AG20443 (cell line): ENCODE results near the gene ERCC3.

Experiments used
- DNase-seq: peaks from one replicate; pipeline ENCODE4 v3.0.0; 2012; ENCODE audit warnings: low spot score, mixed read lengths

ERCC3 gene

GRCh38 chr2:127293748-127294562 lies at the start of gene ERCC3:
Gene ERCC3 (minus strand): TSS chr2:127294144. CDS start chr2:127294081, 63 bp downstream.
- peak; percentile 95 for DNase-seq

- no peak for DNase-seq
These were observed 49.3 kb upstream of the ERCC3 start for GRCh38 chr2:127343277-127343676.

- no peak for DNase-seq
These were observed 48.2 kb upstream of the ERCC3 start for GRCh38 chr2:127342101-127342500.

DNA sequence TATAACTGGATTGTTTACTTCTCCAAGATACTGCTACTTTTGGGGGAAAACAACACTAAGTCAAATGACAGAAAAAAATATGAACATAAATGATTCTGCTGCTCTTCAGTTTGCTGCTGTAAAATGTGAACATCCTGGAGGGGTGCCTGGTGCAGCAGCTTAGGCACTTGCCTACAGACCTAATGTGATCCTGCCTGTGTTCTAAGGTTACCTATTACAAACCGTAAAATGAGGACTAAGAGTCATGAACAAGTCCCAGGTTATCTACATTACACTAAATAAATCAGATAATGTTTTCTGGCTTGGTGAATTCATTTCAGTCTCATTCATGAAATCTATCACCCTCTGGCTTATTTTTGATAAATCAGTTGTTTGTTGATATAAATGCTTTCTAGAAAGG lies 38.4 kb upstream of the ERCC3 start:
- no peak for DNase-seq

- no peak for DNase-seq
These were observed 36.8 kb upstream of the ERCC3 start for GRCh38 chr2:127330753-127331152.

DNA sequence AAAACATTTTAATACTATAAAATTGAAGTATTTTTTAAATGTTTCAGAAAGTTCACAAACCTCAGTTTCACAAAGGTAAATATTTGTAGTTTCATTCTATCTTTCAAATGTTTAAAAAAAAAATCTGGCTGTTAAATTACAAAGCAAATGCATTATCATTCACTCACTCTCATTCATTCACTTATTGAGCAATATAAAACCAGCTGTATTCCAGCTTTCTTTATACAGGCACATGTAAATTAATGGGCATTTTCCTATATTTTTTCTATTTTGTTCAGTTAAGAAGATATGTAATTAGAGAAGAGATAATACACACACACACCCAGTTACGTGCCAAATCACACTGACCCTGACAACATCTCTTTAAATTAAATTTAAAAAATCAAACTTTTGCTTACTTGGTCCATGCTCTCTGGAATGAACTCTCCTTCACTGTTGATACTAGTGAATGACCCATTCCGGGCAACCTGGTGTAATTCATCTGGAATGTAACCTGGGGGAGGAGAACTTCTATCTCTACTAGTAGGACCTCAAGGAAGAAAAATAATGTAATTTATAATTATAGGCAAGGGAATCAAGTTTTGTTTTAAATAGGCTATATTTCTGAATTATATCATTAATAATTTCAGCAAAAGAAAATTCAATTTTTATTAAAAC lies 32.5 kb upstream of the ERCC3 start:
- no peak for DNase-seq

- peak; percentile 54 for DNase-seq
These were observed 30.7 kb upstream of the ERCC3 start for GRCh38 chr2:127324635-127325034.

- DNase-seq: peak; percentile 13
These were observed 27.4 kb upstream of the ERCC3 start for GRCh38 chr2:127321303-127321702.

DNA sequence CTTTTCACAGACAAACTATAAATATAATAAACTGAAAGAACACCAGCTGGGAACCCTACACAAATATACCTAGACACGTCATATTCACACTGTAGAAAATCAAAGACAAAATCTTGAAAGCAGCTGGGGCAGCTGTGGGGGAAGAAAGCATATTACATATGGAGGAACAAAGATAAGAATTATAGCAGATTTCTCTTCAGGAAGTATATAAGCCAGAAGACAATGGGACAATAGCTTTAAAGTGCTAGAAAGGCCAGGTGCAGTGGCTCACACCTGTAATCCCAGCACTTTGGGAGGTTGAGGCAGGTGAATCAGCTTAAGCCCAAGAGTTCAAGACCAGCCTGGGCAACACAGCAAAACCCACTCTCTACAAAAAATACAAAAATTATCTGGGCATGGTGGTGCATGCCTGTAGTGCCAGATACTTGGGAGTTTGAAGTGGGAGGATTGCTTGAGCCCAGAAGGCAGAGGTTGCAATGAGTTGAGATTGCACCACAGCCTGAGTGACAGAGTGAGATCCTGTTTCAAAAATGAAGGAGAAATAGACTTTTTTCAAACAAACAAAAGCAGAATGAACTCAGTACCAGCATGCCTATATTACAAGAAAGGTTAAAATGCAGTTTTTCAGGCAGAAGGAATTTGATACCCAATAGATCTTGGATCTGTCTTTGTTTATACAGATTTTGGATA lies 26.8 kb upstream of the ERCC3 start:
- DNase-seq: no peak

DNA sequence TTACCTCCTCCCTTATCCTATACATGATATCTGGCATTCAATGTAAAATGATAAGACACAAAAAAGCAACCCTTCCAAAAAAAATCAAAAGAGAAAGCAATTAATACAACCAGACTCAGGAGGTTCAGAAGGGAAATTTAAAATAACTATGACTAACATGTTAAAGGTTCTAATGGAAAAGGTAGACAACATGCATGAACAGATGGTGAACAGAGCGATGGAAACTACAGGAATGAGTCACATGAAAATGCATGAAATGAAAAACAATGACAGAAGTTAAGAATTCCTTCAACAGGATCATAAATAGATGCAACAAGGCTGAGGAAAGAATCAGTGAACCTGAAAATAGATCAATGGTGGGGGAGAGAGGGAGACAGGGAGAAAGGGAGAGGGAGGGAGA lies 26.1 kb upstream of the ERCC3 start:
- no peak for DNase-seq

DNA sequence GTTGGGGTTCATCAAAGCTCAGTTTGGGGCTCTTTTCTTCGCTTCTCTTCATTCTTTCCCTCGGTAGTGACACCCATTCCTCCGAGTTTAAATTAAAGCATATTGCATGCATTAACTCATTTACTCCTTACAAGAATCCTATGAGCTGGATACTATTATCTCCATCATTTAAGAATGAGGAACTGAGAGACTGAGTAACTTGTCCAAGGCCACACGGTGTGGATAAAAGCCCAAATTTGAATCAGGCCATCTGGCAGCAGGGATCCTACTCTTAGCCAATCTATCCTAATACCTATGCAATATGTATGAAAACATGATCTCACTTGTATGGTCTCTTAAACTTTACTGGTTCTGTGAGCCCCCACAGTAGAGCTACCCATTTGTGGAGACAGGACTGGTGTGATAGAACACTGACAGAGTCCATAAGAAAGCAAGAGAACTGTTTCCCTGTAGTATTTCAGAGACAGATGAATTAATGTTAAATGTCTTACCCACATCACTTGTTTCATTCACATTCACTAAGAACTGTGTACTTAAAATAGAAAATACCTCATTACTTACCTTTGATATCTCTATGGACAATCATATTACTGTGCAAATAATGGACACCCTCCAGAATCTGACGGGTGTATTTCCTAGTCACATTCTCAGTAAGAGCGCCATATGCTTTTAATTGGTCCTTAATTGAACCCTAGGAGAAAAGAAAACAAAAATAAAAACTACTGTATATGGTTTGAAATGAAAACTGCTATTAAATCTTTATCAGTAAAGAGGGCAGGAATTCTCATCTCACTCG lies 20.4 kb upstream of the ERCC3 start:
- DNase-seq: no peak

GRCh38 chr2:127313406-127313805 lies 19.5 kb upstream of the ERCC3 start:
- DNase-seq: no peak

DNA sequence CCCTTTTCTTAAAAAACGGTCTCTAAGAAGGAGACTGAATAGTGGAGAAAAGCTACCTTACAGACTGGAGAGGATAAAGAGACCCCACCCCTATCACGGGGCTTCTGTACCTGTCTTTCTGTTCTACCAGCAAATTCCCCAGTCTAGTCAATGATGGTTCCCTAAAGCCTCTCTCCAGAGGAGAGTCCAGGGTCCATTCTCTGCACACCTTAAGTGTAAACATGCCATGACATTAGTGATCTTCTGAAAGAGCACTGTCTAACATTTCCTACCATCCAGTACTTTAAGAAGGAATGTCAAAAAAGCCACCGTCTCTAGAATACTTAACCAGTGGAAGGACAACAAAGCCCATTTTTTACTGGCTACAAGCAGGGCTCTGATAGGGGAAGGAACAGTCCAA lies 17.0 kb upstream of the ERCC3 start:
- DNase-seq: no peak

DNA sequence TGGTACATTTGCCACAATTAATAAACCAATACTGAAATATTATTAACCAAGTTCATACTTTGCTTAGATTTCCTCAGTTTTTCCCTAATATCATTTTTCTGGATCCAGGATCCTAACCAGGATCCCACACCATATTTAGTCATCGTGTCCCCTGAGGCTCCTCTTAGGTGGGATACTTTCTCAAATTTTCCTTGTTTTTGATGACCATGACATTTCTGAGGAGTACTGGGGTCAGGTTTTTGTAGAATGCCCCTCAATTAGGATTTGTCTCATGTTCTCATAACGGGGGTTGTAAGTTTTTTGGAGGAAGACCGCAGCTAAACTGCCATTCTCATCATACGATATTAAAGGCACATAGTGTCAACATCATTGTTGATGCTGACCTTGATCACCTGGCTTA lies 15.5 kb upstream of the ERCC3 start:
- no peak for DNase-seq

DNA sequence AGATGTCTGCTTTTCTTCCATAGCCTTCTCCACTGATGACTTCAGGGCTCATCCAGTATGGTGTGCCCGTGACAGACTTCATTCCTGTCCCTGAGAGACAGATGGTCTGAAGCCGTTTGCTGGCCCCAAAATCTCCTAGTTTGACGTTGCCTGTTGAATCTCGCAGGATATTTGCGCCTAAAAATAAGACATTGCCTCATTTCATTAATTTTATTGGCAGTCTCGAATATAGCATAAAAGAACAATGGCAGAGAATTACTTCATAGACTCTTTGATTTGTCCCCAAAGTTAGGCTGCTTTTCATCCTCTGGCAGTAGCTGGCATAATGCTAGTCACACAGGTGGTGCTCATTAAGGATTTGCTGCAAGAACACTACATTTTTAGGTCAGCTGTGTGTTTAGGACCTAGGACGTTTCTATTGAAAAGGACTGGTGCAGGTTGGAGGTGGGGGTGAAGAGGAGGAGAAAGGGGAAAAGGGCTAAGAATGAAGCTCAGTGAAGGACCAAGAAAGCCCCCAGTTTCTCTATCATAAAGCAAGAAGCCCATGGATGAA lies 14.7 kb upstream of the ERCC3 start:
- DNase-seq: no peak

DNA sequence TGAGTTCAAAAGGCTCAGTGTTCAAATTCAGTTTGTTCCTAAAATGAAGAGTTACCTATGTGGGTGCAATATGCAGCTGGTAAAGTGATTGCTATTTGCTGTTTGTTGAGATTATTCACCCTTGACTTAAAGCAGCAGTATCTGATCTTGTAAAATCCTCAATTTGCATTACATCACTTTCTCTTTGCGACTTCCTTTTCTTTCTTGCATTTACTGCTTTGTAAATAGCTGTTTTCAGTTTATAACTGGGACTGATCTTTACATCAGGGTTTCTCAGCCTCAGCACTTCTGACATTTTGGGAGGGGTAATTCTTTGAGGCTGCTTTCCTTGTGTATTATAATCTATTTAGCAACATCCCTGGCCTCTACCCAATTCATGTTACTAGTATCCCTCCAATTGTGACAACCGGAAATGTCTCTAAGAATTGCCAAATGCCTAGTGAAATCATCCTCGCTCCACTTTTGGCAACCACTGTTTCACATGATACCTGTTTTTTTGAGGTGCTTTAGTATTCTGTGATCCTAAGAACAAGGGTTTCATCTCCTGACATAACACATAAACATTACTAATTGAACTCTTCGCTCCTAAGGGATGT lies 12.1 kb upstream of the ERCC3 start:
- no peak for DNase-seq

DNA sequence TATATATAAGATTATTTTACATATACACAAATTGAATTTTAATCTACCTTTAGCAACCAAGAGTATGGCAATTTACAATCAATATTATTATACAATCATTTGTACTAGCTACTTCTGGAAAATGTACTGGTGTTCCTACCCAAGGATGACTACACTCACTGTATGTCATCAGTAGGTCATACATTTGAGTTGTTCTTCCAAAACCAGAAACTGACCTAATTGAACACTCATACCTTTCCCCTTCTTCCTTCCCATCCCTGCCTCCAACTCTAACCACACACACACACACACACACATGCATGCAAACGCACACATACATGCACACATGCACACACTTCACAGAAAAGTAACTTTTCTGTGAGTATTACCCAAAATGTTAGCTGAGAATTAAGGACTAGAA lies 8.2 kb upstream of the ERCC3 start:
- no peak for DNase-seq

GRCh38 chr2:127293386-127293747 lies 577 bp downstream of the ERCC3 start:
- peak; percentile 20 for DNase-seq

DNA sequence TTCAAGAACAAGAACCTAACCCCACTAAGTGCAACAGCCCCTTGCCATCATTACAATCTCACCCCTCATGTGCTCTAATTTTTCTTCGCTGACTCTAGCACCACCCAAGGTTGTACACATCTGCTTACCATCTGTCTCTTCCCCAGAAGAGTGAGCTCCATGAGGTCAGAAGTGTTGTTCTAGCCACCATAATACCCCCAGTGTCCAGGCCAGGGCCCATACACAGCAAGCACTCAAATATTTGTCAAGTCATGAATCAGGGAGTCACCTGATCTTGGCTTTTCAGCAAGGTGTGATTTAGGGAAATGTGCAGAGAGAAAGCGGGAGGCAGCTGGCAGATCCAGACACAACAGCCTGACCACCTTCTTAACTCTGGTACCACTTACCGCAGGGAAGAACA lies 5.7 kb downstream of the ERCC3 start:
- DNase-seq: no peak

DNA sequence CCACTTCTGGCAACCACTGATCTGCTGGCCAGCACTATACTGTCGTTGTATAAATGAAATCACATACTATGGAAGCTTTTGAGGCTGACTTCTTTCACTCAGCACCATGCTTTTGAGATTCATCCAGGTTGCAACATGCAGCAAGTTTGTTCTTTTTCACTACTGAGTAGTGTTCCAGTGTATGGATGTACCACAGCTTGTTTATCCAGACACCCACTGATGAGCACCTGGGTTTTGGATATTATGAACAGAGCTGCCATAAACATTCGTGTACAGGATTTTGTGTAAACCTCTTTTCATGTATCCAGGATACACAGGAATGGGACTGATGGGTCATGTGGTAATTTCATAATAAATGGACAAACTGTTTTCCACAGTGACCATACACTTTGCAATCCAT lies 10.7 kb downstream of the ERCC3 start:
- DNase-seq: no peak

- no peak for DNase-seq
These were observed 13.3 kb downstream of the ERCC3 start for GRCh38 chr2:127280693-127281092.

DNA sequence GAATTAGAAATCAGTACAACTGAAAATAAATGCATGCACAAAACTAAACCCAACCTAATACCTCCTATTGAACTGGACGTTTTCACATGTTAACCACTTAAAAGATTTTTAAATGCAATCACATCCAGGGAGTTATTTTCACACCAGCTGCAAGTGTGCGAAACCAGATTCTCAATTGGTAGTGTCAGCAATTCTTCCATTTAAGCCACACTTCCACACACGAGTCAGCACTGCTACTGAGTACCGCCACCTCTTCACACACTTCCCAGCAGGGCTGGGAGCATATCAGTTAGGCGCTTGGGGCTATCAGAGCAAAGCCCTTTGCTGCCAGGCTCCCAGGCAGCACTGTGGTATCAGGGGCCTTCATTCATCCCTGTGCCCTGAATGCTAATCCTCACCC lies 14.2 kb downstream of the ERCC3 start:
- no peak for DNase-seq
